ENCODE results near the gene NELFA.

DNA sequence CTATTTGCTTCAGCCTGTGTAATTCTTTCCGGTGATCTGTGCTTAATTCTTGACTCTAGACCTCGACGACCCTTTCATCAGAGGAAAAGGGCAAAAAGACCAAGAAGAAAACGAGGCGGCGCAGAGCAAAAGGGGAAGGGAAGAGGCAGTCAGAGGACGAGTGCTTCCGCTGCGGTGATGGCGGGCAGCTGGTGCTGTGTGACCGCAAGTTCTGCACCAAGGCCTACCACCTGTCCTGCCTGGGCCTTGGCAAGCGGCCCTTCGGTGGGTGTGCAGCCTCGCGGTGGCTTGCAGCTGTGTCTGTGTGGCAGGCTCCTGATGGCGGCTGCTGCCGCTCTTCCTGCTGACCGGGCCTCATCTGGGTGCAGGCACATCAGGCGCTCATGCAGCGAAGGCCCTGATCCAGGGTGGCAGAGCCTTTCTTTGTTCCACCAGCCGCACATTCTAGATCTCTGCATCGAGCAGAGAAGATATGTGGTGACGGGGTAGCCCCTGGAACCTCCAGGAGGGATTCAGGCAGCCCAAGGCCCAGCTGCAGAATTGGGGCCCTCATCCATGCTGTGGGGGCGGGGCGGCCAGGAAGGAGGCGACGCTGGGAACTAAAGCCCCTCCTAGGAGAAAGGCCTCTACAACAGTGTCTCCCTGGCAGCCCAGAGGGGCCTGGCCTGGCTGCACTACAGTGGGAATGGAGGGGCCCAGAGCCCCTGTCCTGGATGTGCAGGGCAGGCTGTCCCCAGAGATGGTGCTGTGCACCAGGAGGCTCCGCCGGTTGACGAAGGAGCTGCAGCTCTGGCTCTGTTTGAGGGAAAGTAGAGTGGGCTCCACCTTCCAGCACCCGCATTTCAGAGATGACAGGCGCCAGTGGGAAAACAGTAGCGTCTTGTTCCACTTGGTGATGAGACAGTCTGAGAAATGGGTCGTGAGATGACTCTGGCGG, 32.1 kb downstream of the NELFA start:
- TF ChIP-seq CTCF (IDR thresholded peaks at IDR 0.05) = no peak
- TF ChIP-seq, protein P1, sequence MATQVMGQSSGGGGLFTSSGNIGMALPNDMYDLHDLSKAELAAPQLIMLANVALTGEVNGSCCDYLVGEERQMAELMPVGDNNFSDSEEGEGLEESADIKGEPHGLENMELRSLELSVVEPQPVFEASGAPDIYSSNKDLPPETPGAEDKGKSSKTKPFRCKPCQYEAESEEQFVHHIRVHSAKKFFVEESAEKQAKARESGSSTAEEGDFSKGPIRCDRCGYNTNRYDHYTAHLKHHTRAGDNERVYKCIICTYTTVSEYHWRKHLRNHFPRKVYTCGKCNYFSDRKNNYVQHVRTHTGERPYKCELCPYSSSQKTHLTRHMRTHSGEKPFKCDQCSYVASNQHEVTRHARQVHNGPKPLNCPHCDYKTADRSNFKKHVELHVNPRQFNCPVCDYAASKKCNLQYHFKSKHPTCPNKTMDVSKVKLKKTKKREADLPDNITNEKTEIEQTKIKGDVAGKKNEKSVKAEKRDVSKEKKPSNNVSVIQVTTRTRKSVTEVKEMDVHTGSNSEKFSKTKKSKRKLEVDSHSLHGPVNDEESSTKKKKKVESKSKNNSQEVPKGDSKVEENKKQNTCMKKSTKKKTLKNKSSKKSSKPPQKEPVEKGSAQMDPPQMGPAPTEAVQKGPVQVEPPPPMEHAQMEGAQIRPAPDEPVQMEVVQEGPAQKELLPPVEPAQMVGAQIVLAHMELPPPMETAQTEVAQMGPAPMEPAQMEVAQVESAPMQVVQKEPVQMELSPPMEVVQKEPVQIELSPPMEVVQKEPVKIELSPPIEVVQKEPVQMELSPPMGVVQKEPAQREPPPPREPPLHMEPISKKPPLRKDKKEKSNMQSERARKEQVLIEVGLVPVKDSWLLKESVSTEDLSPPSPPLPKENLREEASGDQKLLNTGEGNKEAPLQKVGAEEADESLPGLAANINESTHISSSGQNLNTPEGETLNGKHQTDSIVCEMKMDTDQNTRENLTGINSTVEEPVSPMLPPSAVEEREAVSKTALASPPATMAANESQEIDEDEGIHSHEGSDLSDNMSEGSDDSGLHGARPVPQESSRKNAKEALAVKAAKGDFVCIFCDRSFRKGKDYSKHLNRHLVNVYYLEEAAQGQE (IDR thresholded peaks at IDR 0.05; ENCODE audit: insufficient read depth in 1 of 2, low read depth in 2 of 2, low read length in 1 of 2) = no peak
